ENCODE results near the gene MAST3.

Gene MAST3

GRCh38 chr19:18097217-18097992 is at the start of gene MAST3:
TSS of gene MAST3 (plus strand) at chr19:18097778. CDS start at chr19:18097793, 15 bp downstream.
- peak; percentile 86 for DNase-seq

- DNase-seq = no peak
These were observed 48.2 kb upstream of the MAST3 start for GRCh38 chr19:18049385-18049784.

DNA sequence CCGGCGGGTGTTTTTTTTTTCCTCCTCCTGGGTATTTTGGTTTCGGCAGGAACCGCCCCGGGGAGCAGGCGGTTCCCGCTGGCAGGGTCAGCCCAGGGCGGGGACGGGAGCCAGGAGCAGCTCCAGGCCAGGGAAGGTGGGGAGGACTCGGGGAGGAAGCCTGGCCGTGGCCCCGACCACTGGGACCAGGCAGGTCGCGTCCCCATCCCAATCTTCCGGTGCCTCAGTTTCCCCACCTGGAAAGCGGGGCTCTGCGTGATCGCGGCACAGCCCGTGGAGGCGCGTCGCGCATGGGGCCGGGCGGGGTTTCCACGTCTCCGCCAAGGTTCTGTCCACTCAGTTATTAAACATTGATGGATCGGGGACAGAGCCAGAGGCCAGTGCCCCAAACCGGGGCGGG is 45.7 kb upstream of the MAST3 start:
- DNase-seq = no peak

- no peak for DNase-seq
These were observed 43.9 kb upstream of the MAST3 start for GRCh38 chr19:18053576-18054219.

- no peak for DNase-seq
These were observed 41.6 kb upstream of the MAST3 start for GRCh38 chr19:18055967-18056366.

DNA sequence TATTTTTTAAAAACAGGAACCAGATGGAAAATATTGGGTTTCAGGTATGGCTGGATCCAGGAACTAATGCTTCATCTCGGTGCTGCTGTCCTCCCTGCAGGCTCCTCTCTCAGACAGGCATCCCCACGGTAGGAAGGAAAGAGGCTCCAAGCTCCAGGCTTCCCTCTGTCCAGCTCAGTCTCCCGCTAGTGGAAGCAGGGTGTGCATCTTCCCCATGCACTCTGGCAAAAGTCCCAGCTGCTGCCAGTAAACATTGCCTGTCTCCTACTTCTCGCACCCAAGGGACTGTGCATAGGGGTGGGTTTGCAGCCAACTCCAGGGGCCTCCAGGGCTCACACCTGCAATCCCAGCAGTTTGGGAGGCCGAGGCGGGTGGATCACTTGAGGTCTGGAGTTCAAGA is 40.0 kb upstream of the MAST3 start:
- no peak for DNase-seq

DNA sequence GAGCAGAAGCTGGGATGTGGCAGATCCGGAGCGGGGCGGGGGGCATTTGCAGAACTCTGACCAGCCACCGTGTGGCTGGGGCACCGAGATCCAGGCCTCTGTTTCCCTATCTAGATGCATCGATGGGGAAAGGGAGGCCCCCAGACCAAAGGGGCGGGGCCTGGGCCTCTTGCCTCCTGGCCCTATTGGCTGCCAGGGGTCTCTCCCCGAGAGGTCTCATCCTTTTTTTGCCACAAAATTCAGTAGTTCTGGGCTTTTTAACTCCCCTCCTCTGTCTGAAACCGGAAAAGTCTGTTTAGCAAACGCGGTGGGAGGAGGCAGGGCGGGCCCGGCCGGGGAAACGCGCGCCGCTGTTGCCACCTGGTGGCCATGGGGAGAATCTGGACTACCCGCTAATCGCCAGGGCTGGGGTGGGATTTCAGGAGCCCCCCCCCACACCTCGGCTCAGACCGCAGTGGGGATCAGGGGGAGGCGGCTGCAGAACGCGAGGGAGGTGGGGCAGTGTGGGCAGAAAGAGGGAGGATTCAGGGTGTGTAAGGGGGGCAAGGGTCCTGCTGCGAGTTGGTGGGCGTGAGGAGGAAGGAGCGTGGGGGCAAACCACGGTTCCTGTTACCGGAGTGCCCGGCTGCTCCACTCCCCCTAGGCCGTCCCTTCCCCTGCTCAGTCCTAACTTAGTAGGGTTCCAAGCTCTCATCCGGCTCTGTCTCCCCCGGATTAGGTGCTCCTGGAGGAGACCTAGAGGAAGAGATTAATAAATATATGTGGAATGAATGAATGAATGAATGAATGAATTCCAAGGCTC is 39.2 kb upstream of the MAST3 start:
- peak; percentile 76 to 81 for DNase-seq

DNA sequence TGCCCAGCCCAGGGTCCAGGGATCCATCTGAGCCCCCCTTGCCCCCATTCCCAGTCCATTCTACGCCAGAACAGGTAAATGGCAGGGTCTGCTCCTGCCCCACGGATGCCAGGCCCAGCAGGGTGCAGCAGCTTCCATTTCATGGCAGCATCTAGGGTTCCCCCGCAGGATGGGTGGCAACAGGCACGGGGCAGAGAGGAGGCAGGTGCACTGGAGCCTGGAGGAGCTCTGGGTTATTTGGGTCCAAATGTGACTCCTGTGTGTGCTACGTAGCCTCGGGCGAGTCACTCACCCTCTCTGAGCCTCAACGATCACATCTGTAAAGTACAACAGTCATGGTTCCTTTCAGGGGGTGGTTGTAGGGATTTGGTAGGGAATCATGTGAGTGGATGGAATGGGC is 38.3 kb upstream of the MAST3 start:
- DNase-seq = no peak

DNA sequence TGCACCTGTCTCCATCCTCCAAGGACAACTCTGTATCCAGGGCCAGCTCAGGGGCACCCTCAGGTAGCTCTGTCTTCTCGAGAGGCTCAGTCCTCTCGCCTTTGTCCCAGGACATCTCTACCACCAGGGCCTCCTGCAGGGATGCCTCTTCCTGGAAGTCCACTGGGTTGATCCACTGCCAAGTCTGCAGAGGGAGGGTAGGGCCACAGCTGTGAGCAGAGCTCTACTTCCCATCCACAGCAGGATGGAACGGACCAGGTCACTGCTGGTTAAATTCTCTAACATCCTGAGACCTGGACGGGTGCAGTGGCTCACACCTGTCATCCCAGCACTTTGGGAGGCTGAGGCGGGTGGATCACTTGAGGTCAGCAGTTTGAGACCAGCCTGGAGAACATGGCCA is 37.7 kb upstream of the MAST3 start:
- DNase-seq = no peak

- no peak for DNase-seq
These were observed 37.1 kb upstream of the MAST3 start for GRCh38 chr19:18060472-18060871.

GRCh38 chr19:18062028-18062427 is 35.5 kb upstream of the MAST3 start:
- no peak for DNase-seq

GRCh38 chr19:18063463-18063862 is 34.1 kb upstream of the MAST3 start:
- peak; percentile 33 to 39 for DNase-seq

- DNase-seq = no peak
These were observed 32.4 kb upstream of the MAST3 start for GRCh38 chr19:18065173-18065495.

GRCh38 chr19:18068395-18068794 is 29.2 kb upstream of the MAST3 start:
- no peak for DNase-seq

GRCh38 chr19:18069383-18069782 is 28.2 kb upstream of the MAST3 start:
- DNase-seq = no peak

- DNase-seq = no peak
These were observed 27.4 kb upstream of the MAST3 start for GRCh38 chr19:18070181-18070580.

DNA sequence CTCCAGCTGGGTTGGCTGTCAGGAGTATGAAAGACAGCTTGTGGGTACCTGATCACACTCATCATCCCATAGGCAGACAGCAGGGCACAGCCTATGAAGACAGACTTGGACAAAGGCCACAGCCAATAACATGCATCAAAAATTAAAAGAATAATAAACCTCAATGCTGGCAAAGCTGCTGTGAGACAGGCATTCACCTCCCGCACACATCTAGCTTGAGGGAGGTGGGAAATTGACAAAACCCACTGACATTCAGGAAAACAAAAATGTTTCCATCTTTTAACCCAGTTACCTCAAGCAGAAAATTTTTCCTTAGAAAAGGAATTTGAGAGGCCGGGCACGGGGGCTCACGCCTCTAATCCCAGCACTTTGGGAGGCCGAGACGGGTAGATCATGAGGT is 25.2 kb upstream of the MAST3 start:
- DNase-seq = no peak

GRCh38 chr19:18073197-18073596 is 24.4 kb upstream of the MAST3 start:
- no peak for DNase-seq

- DNase-seq = no peak
These were observed 23.4 kb upstream of the MAST3 start for GRCh38 chr19:18074192-18074591.

DNA sequence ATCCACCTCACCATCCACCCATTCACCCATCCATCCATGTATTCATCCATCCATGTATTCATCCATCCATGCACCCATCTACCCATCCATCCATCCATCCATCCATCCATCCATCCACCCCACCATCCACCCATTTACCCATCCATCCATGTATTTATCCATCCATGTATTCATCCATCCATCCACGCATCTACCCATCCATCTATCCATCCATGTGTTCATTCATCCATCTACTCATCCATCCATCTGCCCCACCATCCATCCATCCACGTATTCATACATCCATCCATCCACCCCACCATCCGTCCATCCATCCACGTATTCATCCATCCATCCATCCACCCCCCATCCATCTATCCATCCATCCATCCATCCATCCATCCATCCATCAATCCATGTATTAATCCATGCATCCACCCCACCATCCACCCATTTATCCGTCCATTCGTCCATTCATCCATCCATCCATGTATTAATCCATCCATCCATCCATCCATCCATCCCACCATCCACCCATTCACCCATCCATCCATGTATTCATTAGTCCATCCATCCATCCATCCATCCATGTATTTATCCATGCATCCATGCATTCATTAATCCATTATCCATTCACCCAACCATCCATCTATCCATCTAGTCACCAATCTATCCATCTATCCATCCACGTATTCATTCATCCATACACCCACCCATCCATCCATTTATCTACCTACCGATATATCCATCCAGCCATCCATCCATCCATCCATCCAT is 13.5 kb upstream of the MAST3 start:
- DNase-seq = no peak

- no peak for DNase-seq
These were observed 11.7 kb upstream of the MAST3 start for GRCh38 chr19:18085702-18086457.

DNA sequence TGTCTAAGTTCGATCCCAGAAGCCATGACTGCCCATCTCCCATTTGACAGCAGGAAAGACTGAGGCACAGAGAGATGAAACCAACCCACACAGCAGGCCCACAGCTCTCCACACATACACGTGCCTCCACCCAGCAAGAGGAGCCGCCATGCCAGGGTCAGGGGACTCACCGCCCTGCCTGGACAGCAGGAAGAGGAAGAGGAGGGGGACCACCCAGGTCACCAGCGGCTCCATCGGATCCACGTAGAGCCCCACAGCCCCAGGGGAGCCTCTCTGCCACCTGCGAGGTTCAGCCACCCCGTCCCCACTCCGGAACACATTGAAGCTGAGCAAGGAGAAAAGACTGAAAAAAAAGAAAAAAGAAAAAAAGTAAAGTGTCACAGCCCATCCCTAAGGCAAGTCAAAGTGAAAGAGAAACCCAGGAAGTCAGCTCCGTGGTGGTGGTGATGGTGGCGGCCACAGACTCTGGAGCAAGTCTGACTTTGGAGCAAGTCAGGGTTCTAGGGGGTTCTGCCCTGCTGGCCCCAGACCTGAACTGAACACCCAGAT is 10.9 kb upstream of the MAST3 start, which contains the start of gene IL12RB1:
TSS of gene IL12RB1 (minus strand) at position 345 of the 549 bp plus-strand sequence. CDS start at position 234, 111 bp downstream.
- DNase-seq = peak; percentile 42 to 47
